Rectal smooth muscle tissue (tissue), 1 donor: ENCODE results near the gene FOXC2.
A peak's percentile ranks its signal among the peaks of the same experiment; 100 is the strongest.

Source experiments
- H3K27ac ChIP-seq: one replicate; pipeline ENCODE4 v1.7.0; 2013; ENCODE audit warnings: low read depth, low read length, inconsistent platforms
- H3K27me3 ChIP-seq: one replicate; pipeline ENCODE4 v1.7.0; 2013; ENCODE audit warnings: low read length; ENCODE audit not compliant: control insufficient read depth, insufficient read depth
- H3K36me3 ChIP-seq: one replicate; pipeline ENCODE4 v1.7.0; 2013; ENCODE audit warnings: low read length; ENCODE audit not compliant: control insufficient read depth, insufficient read depth
- H3K4me1 ChIP-seq: one replicate; pipeline ENCODE4 v1.7.0; 2013; ENCODE audit warnings: low read length; ENCODE audit not compliant: control insufficient read depth, insufficient read depth
- H3K4me3 ChIP-seq: one replicate; pipeline ENCODE4 v1.7.0; 2013; ENCODE audit warnings: low read length
- H3K9ac ChIP-seq: one replicate; pipeline ENCODE4 v1.7.0; 2013; ENCODE audit warnings: low read length

Gene FOXC2

DNA sequence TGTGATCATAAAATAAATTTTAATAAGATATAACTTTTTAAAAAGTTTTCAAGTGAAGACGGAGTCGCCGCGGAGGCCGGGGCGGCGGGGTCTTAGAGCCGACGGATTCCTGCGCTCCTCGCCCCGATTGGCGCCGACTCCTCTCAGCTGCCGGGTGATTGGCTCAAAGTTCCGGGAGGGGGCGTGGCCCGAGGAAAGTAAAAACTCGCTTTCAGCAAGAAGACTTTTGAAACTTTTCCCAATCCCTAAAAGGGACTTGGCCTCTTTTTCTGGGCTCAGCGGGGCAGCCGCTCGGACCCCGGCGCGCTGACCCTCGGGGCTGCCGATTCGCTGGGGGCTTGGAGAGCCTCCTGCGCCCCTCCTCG lies at the start of gene FOXC2:
Gene FOXC2, plus strand, starts transcription at position 229 of the 365 bp plus-strand sequence. CDS start 507 bp downstream, outside the sequence.
- H3K27ac ChIP-seq, result no peak within 1 kb of the TSS
- peaks cover 42% of the 10 kb centered on the region for H3K27me3 ChIP-seq
- no peak within 1 kb of the TSS for H3K4me3 ChIP-seq
- H3K36me3 ChIP-seq, result no peaks in the 10 kb centered on the region
- H3K9ac ChIP-seq, result no peak within 1 kb of the TSS
- H3K4me1 ChIP-seq, result no peaks in the 10 kb centered on the region

DNA sequence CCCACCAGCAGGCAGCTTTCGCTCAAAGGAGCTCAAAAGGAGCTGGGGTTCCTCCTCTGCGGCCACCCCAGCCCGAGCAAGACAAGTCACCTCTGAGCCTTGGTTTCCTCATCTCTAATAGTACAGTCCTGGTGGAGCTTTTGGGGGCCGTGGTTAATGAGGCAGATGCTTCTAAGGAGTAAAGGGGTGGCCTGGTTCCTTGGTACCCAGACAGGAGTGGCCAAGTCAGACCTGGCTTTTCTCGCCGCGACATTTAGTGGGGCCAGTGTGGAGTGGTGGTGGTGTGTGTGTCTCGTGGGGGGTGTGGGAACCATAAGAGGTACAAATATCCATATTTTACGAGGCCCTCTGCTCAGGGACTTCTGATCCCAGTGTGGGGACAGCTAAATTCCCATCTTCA lies 49.6 kb upstream of the FOXC2 start:
- Histone ChIP-seq H3K4me3 (peak overlapping the region; percentile 80), H3K27me3 (peaks cover 3% of the 10 kb centered on the region), H3K36me3 (peaks cover 6% of the 10 kb centered on the region), H3K4me1 (peaks cover 14% of the 10 kb centered on the region), H3K9ac (no peak overlapping the region), H3K27ac (peak overlapping the region; percentile 95)

DNA sequence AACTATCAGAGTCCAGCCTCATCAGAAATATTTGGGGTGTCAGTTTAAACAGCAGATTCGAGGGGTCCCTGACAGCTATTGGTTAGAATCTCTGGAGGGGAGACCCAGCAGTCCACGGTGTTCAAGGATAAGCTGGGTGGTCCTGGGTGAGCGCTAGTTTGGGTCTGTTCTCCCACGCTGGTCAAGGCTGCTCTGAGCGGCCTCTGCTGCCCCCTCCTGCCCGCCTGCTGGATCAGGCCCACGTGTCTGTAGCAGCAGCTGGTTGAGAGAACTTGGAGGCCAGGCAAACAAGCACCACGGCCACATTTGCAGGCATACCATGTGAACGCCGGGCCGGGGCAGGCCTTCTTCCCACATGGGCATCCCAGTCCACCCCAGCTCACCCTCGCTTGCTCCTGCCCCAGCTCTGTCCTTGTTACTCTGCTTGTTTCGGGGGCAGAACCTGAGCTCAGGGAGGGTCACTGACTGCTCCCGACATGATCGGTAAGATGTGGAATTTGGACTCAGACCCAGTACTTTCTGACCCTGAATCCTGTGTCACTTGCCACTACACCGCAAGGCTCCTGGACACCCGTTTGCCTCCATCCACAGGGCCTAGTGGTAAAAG lies 48.9 kb upstream of the FOXC2 start:
- H3K9ac ChIP-seq, result no peak overlapping the region
- peaks cover 6% of the 10 kb centered on the region for H3K36me3 ChIP-seq
- H3K4me1 ChIP-seq, result peaks cover 14% of the 10 kb centered on the region
- peak overlapping the region; percentile 95 for H3K27ac ChIP-seq
- peaks cover 1% of the 10 kb centered on the region for H3K27me3 ChIP-seq
- H3K4me3 ChIP-seq, result peak overlapping the region; percentile 80

GRCh38 chr16:86519007-86519648 lies 47.5 kb upstream of the FOXC2 start:
- Histone ChIP-seq H3K4me3 (no peak overlapping the region), H3K4me1 (peaks cover 14% of the 10 kb centered on the region), H3K9ac (no peak overlapping the region), H3K27me3 (peaks cover 4% of the 10 kb centered on the region), H3K36me3 (peaks cover 3% of the 10 kb centered on the region), H3K27ac (no peak overlapping the region)

DNA sequence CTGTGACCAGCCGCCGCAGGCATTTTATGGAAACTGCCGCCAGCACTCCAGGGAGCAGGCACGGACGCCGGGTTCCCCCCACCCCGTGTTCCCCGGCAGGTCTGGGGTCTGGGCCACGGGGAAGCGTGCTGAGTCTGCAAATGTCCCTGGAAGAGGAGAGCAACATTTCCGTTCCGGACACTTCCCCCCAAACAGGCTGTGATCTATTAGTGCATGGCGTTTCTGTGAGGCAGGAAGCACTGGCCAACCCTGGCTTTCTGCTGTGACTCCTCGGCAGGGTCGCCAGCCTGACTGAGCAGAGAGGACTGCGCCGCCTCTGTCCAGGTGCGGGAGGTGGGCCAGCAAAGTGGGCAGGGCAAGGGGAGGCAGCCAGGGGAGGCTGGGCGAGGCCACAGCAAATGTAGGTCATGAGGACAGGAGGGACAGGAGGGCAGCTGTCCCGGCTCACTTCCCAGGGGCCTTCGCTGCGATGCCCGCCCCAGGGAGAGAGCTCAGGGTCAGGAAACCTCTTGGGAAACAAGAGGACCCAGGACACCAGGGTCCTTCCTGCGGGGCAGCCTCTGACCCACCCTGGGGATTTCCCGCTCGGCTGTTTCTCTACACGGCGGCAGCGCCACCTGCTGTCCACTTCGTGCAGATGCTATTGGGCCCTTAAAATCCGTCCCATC lies 46.8 kb upstream of the FOXC2 start:
- Histone ChIP-seq H3K9ac (no peak overlapping the region), H3K4me3 (peak overlapping the region; percentile 26), H3K4me1 (peaks cover 14% of the 10 kb centered on the region), H3K27ac (peak overlapping the region; percentile 2), H3K36me3 (peaks cover 3% of the 10 kb centered on the region), H3K27me3 (peaks cover 4% of the 10 kb centered on the region)

GRCh38 chr16:86520317-86521210 lies 46.1 kb upstream of the FOXC2 start:
- H3K4me1 ChIP-seq, result peaks cover 14% of the 10 kb centered on the region
- no peaks in the 10 kb centered on the region for H3K36me3 ChIP-seq
- H3K27ac ChIP-seq, result no peak overlapping the region
- peaks cover 4% of the 10 kb centered on the region for H3K27me3 ChIP-seq
- H3K9ac ChIP-seq, result no peak overlapping the region
- H3K4me3 ChIP-seq, result no peak overlapping the region

DNA sequence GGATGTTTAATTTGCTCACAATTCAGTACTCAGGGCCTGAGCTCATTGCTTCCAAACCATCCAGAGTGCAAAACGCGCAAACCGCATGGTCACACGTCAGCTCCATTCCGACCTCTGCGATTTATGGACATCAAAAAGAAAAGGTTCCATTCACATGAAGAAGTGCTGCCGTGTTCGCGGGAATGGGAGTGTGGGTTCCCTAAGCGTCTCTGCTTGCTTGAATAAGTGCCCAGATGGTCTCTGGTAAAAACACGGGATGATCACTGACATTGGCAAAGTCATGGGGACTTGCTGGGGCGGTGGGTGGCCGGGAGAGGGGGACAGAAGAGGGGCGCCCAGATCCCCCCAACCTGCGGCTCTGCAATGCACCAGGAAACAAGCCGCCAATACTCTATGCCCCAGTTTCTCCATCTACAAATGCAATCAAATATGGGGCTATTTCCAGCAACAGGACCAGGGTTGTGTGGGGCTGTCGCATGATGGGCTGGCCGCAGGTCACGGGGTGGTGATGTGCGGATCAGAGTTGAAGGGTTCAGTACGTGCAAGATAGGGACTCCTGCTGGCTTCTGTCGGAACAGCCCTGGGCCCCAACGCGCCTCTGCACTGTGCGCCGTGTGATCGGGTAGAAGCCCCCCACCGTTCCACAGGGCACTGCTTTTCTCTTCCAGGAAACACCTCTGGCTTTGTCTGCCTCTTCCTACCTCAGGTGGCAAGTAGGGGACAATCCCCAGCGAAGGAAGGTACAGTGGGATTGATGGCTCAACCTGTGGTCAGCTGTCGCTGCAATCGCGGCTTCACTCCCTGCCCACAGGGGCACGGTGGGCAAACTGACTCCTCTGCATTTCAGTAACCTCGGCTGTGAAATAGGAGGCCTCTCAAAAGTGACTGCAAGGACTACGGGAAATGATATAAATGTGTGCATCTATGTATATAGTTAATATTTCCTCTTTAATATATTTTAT lies 45.1 kb upstream of the FOXC2 start:
- H3K27me3 ChIP-seq, result peaks cover 4% of the 10 kb centered on the region
- no peak overlapping the region for H3K9ac ChIP-seq
- H3K36me3 ChIP-seq, result no peaks in the 10 kb centered on the region
- H3K4me1 ChIP-seq, result peaks cover 14% of the 10 kb centered on the region
- no peak overlapping the region for H3K4me3 ChIP-seq
- no peak overlapping the region for H3K27ac ChIP-seq

GRCh38 chr16:86522634-86523033 lies 44.0 kb upstream of the FOXC2 start:
- no peak overlapping the region for H3K4me3 ChIP-seq
- H3K36me3 ChIP-seq, result no peaks in the 10 kb centered on the region
- peaks cover 4% of the 10 kb centered on the region for H3K27me3 ChIP-seq
- H3K4me1 ChIP-seq, result peaks cover 11% of the 10 kb centered on the region
- H3K27ac ChIP-seq, result no peak overlapping the region
- no peak overlapping the region for H3K9ac ChIP-seq

GRCh38 chr16:86523166-86523740 lies 43.4 kb upstream of the FOXC2 start:
- Histone ChIP-seq H3K36me3 (no peaks in the 10 kb centered on the region), H3K27me3 (peaks cover 4% of the 10 kb centered on the region), H3K9ac (no peak overlapping the region), H3K27ac (no peak overlapping the region), H3K4me3 (no peak overlapping the region), H3K4me1 (peaks cover 6% of the 10 kb centered on the region)

GRCh38 chr16:86524029-86524428 lies 42.6 kb upstream of the FOXC2 start:
- Histone ChIP-seq H3K4me3 (no peak overlapping the region), H3K27me3 (peaks cover 4% of the 10 kb centered on the region), H3K27ac (no peak overlapping the region), H3K9ac (no peak overlapping the region), H3K4me1 (peaks cover 6% of the 10 kb centered on the region), H3K36me3 (no peaks in the 10 kb centered on the region)

DNA sequence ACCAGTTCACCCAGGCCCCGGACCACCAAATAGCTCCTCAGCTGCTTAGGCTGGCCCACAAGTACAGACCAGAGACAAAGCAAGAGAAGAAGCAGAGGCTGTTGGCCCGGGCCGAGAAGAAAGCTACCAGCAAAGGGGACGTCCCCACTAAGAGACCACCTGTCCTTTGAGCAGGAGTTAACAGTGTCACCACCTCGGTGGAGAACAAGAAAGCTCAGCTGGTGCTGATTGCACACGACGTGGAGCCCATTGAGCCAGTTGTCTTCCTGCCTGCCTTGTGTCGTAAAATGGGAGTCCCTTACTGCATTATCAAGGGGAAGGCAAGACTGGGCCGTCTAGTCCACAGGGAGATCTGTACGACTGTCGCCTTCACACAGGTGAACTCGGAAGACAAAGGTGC lies 40.9 kb upstream of the FOXC2 start:
- Histone ChIP-seq H3K9ac (no peak overlapping the region), H3K36me3 (no peaks in the 10 kb centered on the region), H3K4me3 (no peak overlapping the region), H3K27ac (no peak overlapping the region), H3K27me3 (peaks cover 4% of the 10 kb centered on the region), H3K4me1 (no peaks in the 10 kb centered on the region)
